HK-2 (cell line): ENCODE measurements around the gene CHMP5.

ENCODE experiments used
- DNase-seq: peaks from one replicate; pipeline ENCODE4 v3.0.0-alpha.2; 2018; ENCODE audit not compliant: unreplicated experiment

The CHMP5 gene

GRCh38 chr9:33264473-33265177, at the start of gene CHMP5, which contains the start of gene BAG1:
TSS of gene CHMP5 (plus strand) at chr9:33265049. CDS start at chr9:33265079, 30 bp downstream.
TSS of gene BAG1 (minus strand) at chr9:33264708.
- DNase-seq, result peak; percentile 97

GRCh38 chr9:33220681-33221567, 43.9 kb upstream of the CHMP5 start:
- no peak for DNase-seq

- no peak for DNase-seq
Observed at GRCh38 chr9:33221568-33221884, 43.3 kb upstream of the CHMP5 start.

GRCh38 chr9:33222031-33222430, 42.8 kb upstream of the CHMP5 start:
- DNase-seq, result no peak

- no peak for DNase-seq
Observed at GRCh38 chr9:33223696-33224095, 41.2 kb upstream of the CHMP5 start.

- peak; percentile 28 for DNase-seq
Observed at GRCh38 chr9:33225319-33226147, 39.3 kb upstream of the CHMP5 start.

GRCh38 chr9:33227008-33227398, 37.8 kb upstream of the CHMP5 start:
- DNase-seq, result no peak

- DNase-seq, result no peak
Observed at GRCh38 chr9:33227741-33228140, 37.1 kb upstream of the CHMP5 start.

- no peak for DNase-seq
Observed at GRCh38 chr9:33228606-33229005, 36.2 kb upstream of the CHMP5 start.

GRCh38 chr9:33229359-33230114, 35.3 kb upstream of the CHMP5 start:
- peak; percentile 10 for DNase-seq

- no peak for DNase-seq
Observed at GRCh38 chr9:33230756-33231622, 33.9 kb upstream of the CHMP5 start.

- DNase-seq, result no peak
Observed at GRCh38 chr9:33231623-33231942, 33.3 kb upstream of the CHMP5 start.

- DNase-seq, result no peak
Observed at GRCh38 chr9:33232815-33233214, 32.0 kb upstream of the CHMP5 start.

GRCh38 chr9:33233626-33234342, 31.1 kb upstream of the CHMP5 start:
- DNase-seq, result peak; percentile 37

GRCh38 chr9:33234511-33235467, 30.1 kb upstream of the CHMP5 start:
- no peak for DNase-seq

- DNase-seq, result no peak
Observed at GRCh38 chr9:33236571-33236970, 28.3 kb upstream of the CHMP5 start.

- DNase-seq, result no peak
Observed at GRCh38 chr9:33239921-33240320, 24.9 kb upstream of the CHMP5 start, which contains the start of gene SPINK4. TSS of gene SPINK4 (plus strand) at chr9:33240167. CDS start at chr9:33240209, 42 bp downstream.

GRCh38 chr9:33241298-33241697, 23.6 kb upstream of the CHMP5 start:
- DNase-seq, result no peak
